H1 (cell line): Measurements from ENCODE around the gene FAM186B. TPM values are rescaled to one million over a fixed set of nuclear protein-coding genes. Genes with fewer than 3 reads are reported as not detected.

ENCODE experiments used
- CTCF ChIA-PET: fragments of 300-600 bp; sonication (Branson Sonifier 250); formaldehyde crosslinking; loops from one replicate; lab custom pipeline; 2021; ENCODE audit not compliant: partially characterized antibody; lab: Charles Lee
- POLR2A ChIA-PET: fragments of 300-600 bp; sonication (Branson Sonifier 250); formaldehyde crosslinking; loops from one replicate; lab custom pipeline; 2021; ENCODE audit warnings: inconsistent platforms; ENCODE audit not compliant: partially characterized antibody; lab: Charles Lee
- DNase-seq, 2 experiments: peaks; one replicate each; pipeline versions ENCODE4 v3.0.0 to v3.0.0-alpha.2; 2010 to 2022; ENCODE audit warnings: low spot score in 2 of 2, low read depth in 1 of 2, mixed read lengths in 1 of 2
- FAIRE-seq: peaks from 2 replicates; lab custom pipeline; 2011; peaks lifted over from hg19 to GRCh38; lab: Jason Lieb, UNC
- H2AFZ ChIP-seq: 2 replicates; pipeline ENCODE4 v1.8.1; 2012; ENCODE audit warnings: low read length, inconsistent platforms
- H2AK5ac ChIP-seq: 2 replicates; pipeline ENCODE4 v1.6.1; 2013; ENCODE audit warnings: low read depth, low read length
- H2BK120ac ChIP-seq: replicated peaks from 2 replicates; pipeline ENCODE3; 2013; ENCODE audit warnings: low read depth, low read length, inconsistent platforms
- H2BK12ac ChIP-seq: 2 replicates; pipeline ENCODE4 v1.6.1; 2013; ENCODE audit warnings: low read depth, low read length
- H2BK15ac ChIP-seq: 2 replicates; pipeline ENCODE4 v1.6.1; 2013; ENCODE audit warnings: low read length
- H2BK20ac ChIP-seq: 2 replicates; pipeline ENCODE4 v1.6.1; 2013; ENCODE audit warnings: low read length
- H2BK5ac ChIP-seq: 2 replicates; pipeline ENCODE4 v1.6.1; 2013; ENCODE audit warnings: low read depth, low read length
- H3K14ac ChIP-seq: 2 replicates; pipeline ENCODE4 v1.6.1; 2013; ENCODE audit warnings: inconsistent platforms; ENCODE audit not compliant: insufficient read length
- H3K18ac ChIP-seq: 2 replicates; pipeline ENCODE4 v1.6.1; 2013; ENCODE audit warnings: low read length; ENCODE audit errors: extremely low read depth
- H3K23ac ChIP-seq: 2 replicates; pipeline ENCODE4 v1.6.1; 2013; ENCODE audit warnings: inconsistent platforms; ENCODE audit not compliant: insufficient read length
- H3K23me2 ChIP-seq: 2 replicates; pipeline ENCODE4 v1.6.1; 2013; ENCODE audit warnings: low read depth, low read length
- H3K27ac ChIP-seq: 2 replicates; pipeline ENCODE4 v1.6.1; 2011; ENCODE audit warnings: low read depth, low read length, inconsistent platforms
- H3K27me3 ChIP-seq, 4 experiments: replicated peaks in 1 of 4; 1 replicate in 1 of 4; 2 replicates in 3 of 4; pipeline versions ENCODE4 v1.6.1 to v1.8.1; 2011 to 2013; ENCODE audit warnings: low read length in 3 of 4, mild to moderate bottlenecking in 3 of 4, inconsistent platforms in 2 of 4, mixed read lengths in 2 of 4, moderate library complexity in 1 of 4; ENCODE audit not compliant: control insufficient read depth in 3 of 4, insufficient read depth in 3 of 4; ENCODE audit errors: extremely low read depth in 1 of 4
- H3K36me3 ChIP-seq, 4 experiments: 2 replicates each; pipeline versions ENCODE4 v1.6.1 to v1.8.1; 2011 to 2013; ENCODE audit warnings: mild to moderate bottlenecking in 4 of 4, low read length in 3 of 4, moderate library complexity in 2 of 4, control low read depth in 1 of 4, inconsistent platforms in 1 of 4; ENCODE audit not compliant: insufficient read depth in 4 of 4, control insufficient read depth in 2 of 4
- H3K4ac ChIP-seq: replicated peaks from 2 replicates; pipeline ENCODE3; 2013; ENCODE audit warnings: low read length, low read depth, mixed read lengths, inconsistent platforms; ENCODE audit not compliant: insufficient read length
- H3K4me1 ChIP-seq, 4 experiments: replicated peaks in 1 of 4; 1 replicate in 1 of 4; 2 replicates in 3 of 4; pipeline versions ENCODE4 v1.6.1 to v1.8.1; 2011 to 2013; ENCODE audit warnings: low read length in 3 of 4, inconsistent platforms in 2 of 4, mixed read lengths in 1 of 4; ENCODE audit not compliant: insufficient read depth in 4 of 4, control insufficient read depth in 3 of 4
- H3K4me2 ChIP-seq, 2 experiments: 2 replicates each; pipeline versions ENCODE4 v1.6.1 to v1.8.1; 2011 to 2013; ENCODE audit warnings: low read depth in 2 of 2, low read length in 2 of 2, control low read depth in 1 of 2, inconsistent platforms in 1 of 2, mild to moderate bottlenecking in 1 of 2; ENCODE audit not compliant: insufficient read depth in 1 of 2
- H3K4me3 ChIP-seq, 4 experiments: fragments of 200-600, 300-600 bp in 1 of 4; sonication (generic), shearing (Covaris generic), sonication (Bioruptor Twin) in 1 of 4; 2 replicates each; pipeline versions ENCODE4 v1.5.1 to v1.8.1; 2011 to 2016; ENCODE audit warnings: low read length in 4 of 4, low read depth in 3 of 4, control low read depth in 2 of 4, inconsistent platforms in 2 of 4, mild to moderate bottlenecking in 2 of 4, mixed read lengths in 1 of 4, moderate library complexity in 1 of 4; ENCODE audit not compliant: insufficient read depth in 2 of 4; ENCODE audit errors: extremely low read depth in 1 of 4
- H3K56ac ChIP-seq: replicated peaks from 2 replicates; pipeline ENCODE3; 2013; ENCODE audit warnings: low read depth, mild to moderate bottlenecking, mixed read lengths, low read length, inconsistent platforms; ENCODE audit not compliant: insufficient read length
- H3K79me1 ChIP-seq: 2 replicates; pipeline ENCODE4 v1.6.1; 2013; ENCODE audit warnings: low read depth, low read length, control low read depth
- H3K79me2 ChIP-seq, 2 experiments: 2 replicates each; pipeline versions ENCODE4 v1.6.1 to v1.8.1; 2012 to 2013; ENCODE audit warnings: low read length in 2 of 2, mild to moderate bottlenecking in 2 of 2, inconsistent platforms in 1 of 2; ENCODE audit not compliant: insufficient read depth in 2 of 2, control insufficient read depth in 1 of 2
- H3K9ac ChIP-seq, 4 experiments: replicated peaks in 1 of 4; 1 replicate in 1 of 4; 2 replicates in 3 of 4; pipeline versions ENCODE4 v1.6.1 to v1.8.1; 2011 to 2013; ENCODE audit warnings: low read depth in 3 of 4, low read length in 3 of 4, control low read depth in 2 of 4, mild to moderate bottlenecking in 2 of 4, moderate library complexity in 2 of 4, inconsistent platforms in 1 of 4; ENCODE audit errors: extremely low read depth in 1 of 4
- H3K9me3 ChIP-seq, 2 experiments: 2 replicates each; pipeline versions ENCODE4 v1.6.1 to v1.8.1; 2012 to 2013; ENCODE audit warnings: mild to moderate bottlenecking in 2 of 2, moderate library complexity in 2 of 2, control low read depth in 1 of 2, inconsistent platforms in 1 of 2, low read depth in 1 of 2, low read length in 1 of 2, mixed read lengths in 1 of 2; ENCODE audit not compliant: insufficient read depth in 2 of 2
- H4K20me1 ChIP-seq, 2 experiments: replicated peaks in 1 of 2; 2 replicates each; pipeline versions ENCODE3 to v1.8.1; 2011 to 2013; ENCODE audit warnings: inconsistent platforms in 2 of 2, low read length in 2 of 2, mild to moderate bottlenecking in 1 of 2; ENCODE audit not compliant: insufficient read depth in 2 of 2, control insufficient read depth in 1 of 2
- H4K5ac ChIP-seq: 2 replicates; pipeline ENCODE4 v1.6.1; 2013; ENCODE audit warnings: low read length, low read depth, mixed read lengths, inconsistent platforms; ENCODE audit not compliant: insufficient read length
- H4K8ac ChIP-seq: 2 replicates; pipeline ENCODE4 v1.8.0; 2013; ENCODE audit warnings: mild to moderate bottlenecking, moderate library complexity, low read length, inconsistent platforms; ENCODE audit not compliant: insufficient read depth; ENCODE audit errors: extremely low read depth
- H4K91ac ChIP-seq: replicated peaks from 2 replicates; pipeline ENCODE3; 2013; ENCODE audit warnings: low read length, mixed read lengths, inconsistent platforms; ENCODE audit not compliant: insufficient read length
- HDAC6 ChIP-seq: IDR thresholded peaks from one replicate; pipeline ENCODE4 v1.7.1; 2012; ENCODE audit warnings: low read depth, mild to moderate bottlenecking, inconsistent platforms, low read length, moderate library complexity
- JUN ChIP-seq: IDR thresholded peaks from 2 replicates; pipeline ENCODE4 v1.6.1; 2011; ENCODE audit warnings: low read depth, mild to moderate bottlenecking, improper control_type of control experiment, low read length
- POLR2AphosphoS5 ChIP-seq: IDR thresholded peaks from 2 replicates; pipeline ENCODE4 v1.6.1; 2011; ENCODE audit warnings: low read depth, low read length
- WGBS, 2 experiments: shearing (Covaris generic) in 1 of 2; methylation state at CpG; one replicate each; pipeline versions ENCODE4 v1.1.6 to v1.1.7; 2013 to 2015; ENCODE audit warnings: low lambda C conversion rate in 2 of 2, mixed read lengths in 2 of 2, inconsistent platforms in 1 of 2, low coverage in 1 of 2, missing lambda C conversion rate in 1 of 2; ENCODE audit not compliant: insufficient replicate concordance in 2 of 2, insufficient coverage in 1 of 2, insufficient read length in 1 of 2; ENCODE audit errors: extremely low coverage in 1 of 2, missing lambda C conversion rate in 1 of 2; 5-methylcytosine and 5-hydroxymethylcytosine counted together
- polyA plus RNA-seq, 7 experiments: library from polyadenylated mRNA; depleted of rRNA in 3 of 7; stranded (reverse) in 5 of 7; unstranded in 2 of 7; fragments of >200 nt in 5 of 7; fragments of 200-250 nt in 2 of 7; gene quantifications; 1 replicate in 5 of 7; 2 replicates in 1 of 7; 4 replicates in 1 of 7; pipeline versions ENCODE4 v1.2.1 to v1.2.3, GENCODE V29; 2011 to 2013; ENCODE audit warnings: missing spikeins in 2 of 7, mixed read lengths in 2 of 7
- total RNA-seq: library from RNA; stranded (reverse); fragmentation: NEBNext Ultra II Directional; extraction: Animal tissue kit (Norgen Biotek cat#: 25700); gene quantifications from 2 replicates; pipeline ENCODE4 v1.2.1, GENCODE V29; 2021

The FAM186B gene
- total and polyA plus RNA-seq, 2 of the 8 experiments (the other 6 are each of a cell fraction or from before 2014, with no cell fraction given), result 0.12 to 0.73 TPM

- TF ChIP-seq JUN (no peak), POLR2AphosphoS5 (no peak), HDAC6 (no peak)
- H3K4me3 ChIP-seq, result no peak overlapping the region
- no peaks in the 10 kb centered on the region for H3K79me2 ChIP-seq
- H4K20me1 ChIP-seq, result no peaks in the 10 kb centered on the region
- H3K23ac ChIP-seq, result no peak overlapping the region
- H3K18ac ChIP-seq, result no peak overlapping the region
- no peak overlapping the region for H2BK120ac ChIP-seq
- 76% methylated on average over 8 of the region's 8 CpGs; no CpG with 5 or more reads in 1 of the 2 experiments for WGBS, 2 experiments
- H2BK12ac ChIP-seq, result no peak overlapping the region
- H2BK20ac ChIP-seq, result no peak overlapping the region
- DNase-seq, result no peak
- no peak for FAIRE-seq
- no peaks in the 10 kb centered on the region for H3K79me1 ChIP-seq
- H3K27me3 ChIP-seq, result peaks cover 6 to 35% (median 27%) of the 10 kb centered on the region in 4 experiments
- peaks cover 0 to 5% (median 3%) of the 10 kb centered on the region in 4 experiments; a peak in 4 of 8 replicates for H3K36me3 ChIP-seq
- no peak overlapping the region for H2AFZ ChIP-seq
- H3K14ac ChIP-seq, result no peak overlapping the region
- H2AK5ac ChIP-seq, result no peak overlapping the region
- H3K4me2 ChIP-seq, result no peak overlapping the region
- no peak overlapping the region for H2BK5ac ChIP-seq
- peaks cover 8% of the 10 kb centered on the region; the same call in 1 of the 2 replicates for H3K23me2 ChIP-seq
- H4K5ac ChIP-seq, result no peak overlapping the region
- no peak overlapping the region for H2BK15ac ChIP-seq
- no peak overlapping the region for H4K91ac ChIP-seq
- ChIA-PET POLR2A (interaction anchor here (0.5 to 6.7 kb wide), 7 partner anchors 8 to 215 kb away, joined by 3 to 72 read pairs (median 7); partner anchors contain the start of genes MCRS1 and SPATS2), CTCF (interaction anchor here (0.6 to 14.0 kb wide), 41 partner anchors 9 to 293 kb away, joined by 3 to 171 read pairs (median 5); partner anchors contain the start of genes DNAJC22, KCNH3 and MCRS1)
- no peaks in the 10 kb centered on the region for H3K9me3 ChIP-seq
- H3K56ac ChIP-seq, result no peak overlapping the region
- no peak overlapping the region for H4K8ac ChIP-seq
- H3K27ac ChIP-seq, result no peak overlapping the region
- no peak overlapping the region for H3K4ac ChIP-seq
- H3K9ac ChIP-seq, result no peak overlapping the region
- H3K4me1 ChIP-seq, result peaks cover 0 to 14% (median 9%) of the 10 kb centered on the region in 4 experiments; a peak in 6 of 7 replicates
These were observed 52.5 kb downstream of the FAM186B start for GRCh38 chr12:49552899-49553298.
